HL-60/S4 treated with phorbol 12-myristate 13-acetate at 8.2 ng/mL for 4 days and 3 days (cell line): Measurements from ENCODE around the gene ST6GAL1.
"Not testable (repeated sequence)": the region's sequence is repeated elsewhere in the genome, so short reads cannot be mapped to it uniquely, and the experiment has no call there.

Experiments
- in situ Hi-C: fragments of 300-500 bp; cut with MboI; formaldehyde crosslinking; loops from 2 replicates; pipeline ENCODE4 v1.15.0; 2022; ENCODE audit warnings: low sequenced_read_pairs

Gene ST6GAL1

DNA sequence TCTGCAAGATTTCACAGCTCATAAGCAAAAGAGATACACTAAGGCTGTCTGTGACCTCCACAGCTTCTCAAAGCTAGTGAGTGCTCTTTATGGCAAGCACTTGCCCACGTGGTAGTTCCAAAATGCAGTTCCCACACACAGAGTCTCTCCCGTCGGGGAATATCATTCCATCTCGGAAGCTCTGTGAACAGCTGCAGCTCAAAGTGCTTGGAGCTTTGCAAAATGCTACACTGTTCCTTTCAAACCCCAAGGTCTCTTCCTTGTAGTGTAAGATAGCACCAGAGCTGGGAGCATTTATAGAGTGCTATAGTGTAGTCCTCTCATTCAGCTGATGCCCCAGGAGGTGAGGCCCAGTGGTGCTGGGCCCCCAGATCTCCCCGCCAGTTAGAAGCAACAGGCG lies 36.1 kb downstream of the ST6GAL1 start:
- in situ Hi-C loops = no loop called here

- in situ Hi-C loops = not testable (repeated sequence)
These were observed 36.9 kb downstream of the ST6GAL1 start for GRCh38 chr3:186967236-186967635.

DNA sequence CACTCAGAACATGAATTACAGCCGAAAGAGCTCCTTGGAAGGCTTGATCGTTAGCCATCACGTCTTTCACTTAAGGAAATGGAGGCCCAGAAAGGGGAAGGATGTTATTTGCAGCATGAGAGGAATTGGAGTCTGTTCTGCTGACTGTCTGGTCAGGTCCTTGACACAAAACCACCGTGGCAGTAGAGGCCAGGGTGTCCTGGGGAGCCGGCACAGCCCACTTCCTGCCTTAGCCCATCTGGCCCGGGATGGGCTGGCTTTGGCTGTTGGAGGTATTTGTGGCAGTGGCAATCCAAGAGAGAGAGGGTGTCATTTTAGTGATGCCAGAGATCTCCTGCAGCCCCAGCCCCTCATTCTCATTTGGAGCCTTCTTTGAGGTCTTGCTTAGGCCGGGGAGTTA lies 37.4 kb downstream of the ST6GAL1 start:
- in situ Hi-C loops = no loop called here

DNA sequence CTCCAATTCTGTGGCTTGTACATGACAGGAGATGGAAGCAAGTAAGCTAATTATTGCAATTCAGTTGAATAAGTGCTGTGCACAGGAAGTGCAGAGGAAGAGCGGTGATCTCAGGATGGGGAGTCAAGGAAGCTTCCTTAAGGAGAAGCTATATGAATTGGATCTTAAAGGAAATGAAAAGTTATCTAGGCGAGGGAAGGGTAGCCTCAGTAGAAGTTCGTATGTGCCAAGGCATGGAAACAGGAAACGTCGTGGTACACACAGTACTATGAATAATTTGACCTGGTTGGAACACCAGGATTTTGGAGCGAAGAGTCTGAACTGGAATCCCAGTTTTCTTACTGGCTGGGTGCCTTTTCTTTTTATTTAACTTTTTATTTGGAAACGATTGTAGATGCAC lies 39.3 kb downstream of the ST6GAL1 start:
- in situ Hi-C loops = no loop called here

DNA sequence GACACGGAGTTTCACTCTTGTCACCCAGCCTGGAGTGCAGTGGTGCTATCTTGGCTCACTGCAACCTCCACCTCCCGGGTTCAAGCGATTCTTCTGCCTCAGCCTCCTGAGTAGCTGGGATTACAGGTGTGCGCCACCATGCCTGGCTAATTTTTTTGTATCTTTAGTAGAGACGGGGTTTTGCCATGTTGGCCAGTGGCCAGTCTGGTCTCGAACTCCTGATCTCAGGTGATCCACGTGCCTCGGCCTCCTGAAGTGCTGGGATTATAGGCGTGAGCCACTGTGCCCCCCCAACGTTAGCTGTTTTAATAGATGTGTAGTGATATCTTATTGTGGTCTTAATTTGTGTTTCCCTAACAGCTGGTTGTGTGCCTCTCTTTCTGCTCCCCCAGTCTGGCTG lies 40.8 kb downstream of the ST6GAL1 start:
- in situ Hi-C loops = not testable (repeated sequence)

GRCh38 chr3:186971578-186971977 lies 41.3 kb downstream of the ST6GAL1 start:
- in situ Hi-C loops = no loop called here

DNA sequence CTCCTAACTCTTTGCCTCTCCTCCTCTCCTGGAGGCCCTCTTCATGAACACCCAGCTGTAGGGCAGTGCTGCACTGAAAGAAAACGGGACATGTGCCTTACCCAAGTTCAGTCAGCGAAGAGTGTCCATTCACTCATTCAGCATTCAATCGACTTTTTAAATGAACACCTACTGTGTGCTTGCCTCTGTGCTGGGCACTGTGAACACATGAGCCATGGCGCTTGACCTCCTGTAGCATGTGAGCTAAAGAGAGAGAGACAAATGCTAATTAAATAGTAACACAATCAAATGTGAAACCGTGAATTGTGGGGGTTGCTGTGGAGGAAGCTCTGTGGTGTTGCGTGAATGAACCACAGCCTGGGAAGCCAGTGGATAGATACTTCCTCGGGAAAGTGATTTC lies 43.4 kb downstream of the ST6GAL1 start:
- in situ Hi-C loops = no loop called here

DNA sequence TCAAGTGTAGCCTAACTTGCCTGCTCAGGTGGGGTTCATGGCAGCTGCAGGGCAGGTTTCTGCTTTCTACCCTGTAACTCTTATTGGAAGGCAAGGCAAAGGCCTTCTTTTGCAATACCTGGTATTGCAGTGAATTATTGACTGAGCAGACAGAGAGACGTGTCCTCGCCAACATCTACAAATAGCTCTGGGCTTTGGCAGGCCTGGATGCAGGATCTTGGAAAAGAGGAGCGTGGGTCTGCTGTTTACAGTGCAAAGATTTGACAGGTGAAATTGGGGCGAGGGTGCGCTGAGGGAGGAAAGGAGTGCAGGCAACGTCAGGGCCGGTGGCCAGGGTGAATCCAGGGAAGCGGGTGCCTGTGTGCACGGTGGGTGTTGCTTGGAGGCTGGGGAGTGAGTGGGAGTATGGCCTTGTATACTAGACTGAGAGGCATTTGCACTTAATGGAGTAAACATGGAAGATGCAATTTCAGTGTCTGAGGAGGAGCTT lies 44.5 kb downstream of the ST6GAL1 start:
- in situ Hi-C loops = no loop called here

DNA sequence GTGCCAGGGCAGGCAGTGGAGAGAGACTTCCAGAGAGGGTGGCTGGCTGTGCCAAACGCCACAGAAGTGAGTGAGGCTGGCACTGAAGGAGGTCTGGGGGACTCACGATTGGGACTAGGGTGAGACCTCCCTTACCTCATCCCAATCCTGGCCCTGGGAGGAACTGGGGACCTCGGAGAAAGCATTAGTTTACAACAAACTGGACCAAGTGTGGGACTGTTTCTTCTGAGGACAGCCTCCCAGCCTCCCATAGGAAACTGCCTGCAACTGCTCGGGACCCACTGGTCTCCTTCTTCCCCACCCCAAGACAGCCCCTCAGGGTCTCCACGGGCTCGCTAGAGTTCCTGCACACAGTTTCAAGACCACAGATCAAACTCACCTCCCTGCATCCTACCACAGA lies 45.4 kb downstream of the ST6GAL1 start:
- in situ Hi-C loops = no loop called here

DNA sequence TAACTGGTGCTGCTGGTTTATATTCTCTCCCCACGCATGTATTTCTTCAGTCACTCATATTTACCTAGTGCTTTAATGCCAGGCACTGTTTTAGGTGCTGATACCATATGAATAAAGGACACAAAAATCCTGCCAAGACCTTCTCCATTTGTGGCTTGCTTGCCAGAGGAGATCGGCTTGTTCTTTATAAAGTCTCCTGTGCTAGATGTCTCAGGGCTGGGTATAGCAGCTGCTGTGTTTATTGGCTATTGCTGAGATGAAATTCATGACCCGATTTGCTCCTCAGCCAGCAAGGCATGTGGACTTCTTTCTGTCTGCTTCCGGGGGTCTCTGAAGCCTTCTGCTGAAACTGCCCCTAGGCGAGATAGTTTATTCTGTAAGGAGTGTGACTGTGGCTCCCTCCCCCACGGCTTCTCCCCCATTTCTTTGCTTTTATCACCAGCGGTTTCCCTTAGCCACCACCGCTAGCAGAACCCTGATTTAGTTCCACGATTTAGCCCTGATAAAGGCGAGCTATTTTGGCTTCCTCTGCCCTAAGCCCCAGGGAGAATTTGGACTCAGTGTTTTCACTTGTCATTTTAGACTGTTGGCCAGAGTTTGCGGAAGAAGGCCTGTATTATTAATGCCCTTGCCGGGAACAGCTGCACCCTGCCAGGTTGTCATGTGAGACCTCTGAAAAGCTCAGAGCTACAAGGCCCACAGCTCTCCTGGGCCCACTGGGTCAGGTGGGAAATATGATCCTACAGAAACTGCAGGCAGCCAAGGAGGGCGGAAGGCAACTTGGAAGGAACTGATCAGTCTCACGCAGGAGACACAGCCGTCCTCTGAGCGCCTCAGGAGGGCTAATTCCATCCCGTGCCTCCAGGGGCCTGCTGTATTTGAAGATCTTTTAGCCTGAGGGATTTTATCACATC lies 46.8 kb downstream of the ST6GAL1 start:
- in situ Hi-C loops = no loop called here

GRCh38 chr3:186978712-186979111 lies 48.4 kb downstream of the ST6GAL1 start:
- in situ Hi-C loops = no loop called here

GRCh38 chr3:186979852-186980251 lies 49.5 kb downstream of the ST6GAL1 start:
- in situ Hi-C loops = no loop called here

- in situ Hi-C loops = no loop called here
These were observed 50.7 kb downstream of the ST6GAL1 start for GRCh38 chr3:186980989-186981388.

- in situ Hi-C loops = no loop called here
These were observed 53.3 kb downstream of the ST6GAL1 start for GRCh38 chr3:186983659-186984058.

- in situ Hi-C loops = no loop called here
These were observed 53.7 kb downstream of the ST6GAL1 start for GRCh38 chr3:186984064-186984463.

DNA sequence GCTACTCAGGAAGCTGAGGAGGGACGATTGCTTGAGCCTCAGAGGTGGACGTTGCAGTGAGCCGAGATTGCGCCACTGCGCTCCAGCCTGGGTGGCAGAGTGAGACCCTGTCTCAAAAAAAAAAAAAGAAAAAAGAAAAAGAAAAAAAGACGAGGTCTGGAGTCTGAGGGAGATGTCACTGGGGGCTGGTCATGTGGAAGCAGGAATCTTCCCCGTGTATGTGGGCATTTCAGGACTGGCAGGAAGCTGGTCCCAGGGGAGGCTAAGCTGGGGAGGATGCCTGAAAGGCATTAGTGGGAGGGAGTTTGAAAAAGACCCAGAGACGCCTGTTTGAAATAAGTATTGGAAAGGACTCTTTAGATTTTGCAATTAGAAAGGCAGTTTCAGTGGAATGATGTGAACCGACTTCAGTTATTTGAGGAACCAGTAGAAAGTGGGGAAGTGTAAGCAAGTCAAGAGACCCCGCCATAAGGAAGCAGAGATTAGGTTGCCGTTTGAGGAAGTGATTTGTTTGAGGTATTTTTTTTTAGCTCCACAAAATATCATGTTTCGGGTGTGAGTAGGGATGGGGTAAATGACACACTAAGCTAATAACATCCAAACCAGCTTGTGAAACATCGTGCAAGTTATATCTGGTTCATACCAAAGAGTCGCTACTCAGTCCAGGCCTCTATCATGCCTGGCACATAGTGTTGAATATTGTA lies 55.5 kb downstream of the ST6GAL1 start:
- in situ Hi-C loops = no loop called here

DNA sequence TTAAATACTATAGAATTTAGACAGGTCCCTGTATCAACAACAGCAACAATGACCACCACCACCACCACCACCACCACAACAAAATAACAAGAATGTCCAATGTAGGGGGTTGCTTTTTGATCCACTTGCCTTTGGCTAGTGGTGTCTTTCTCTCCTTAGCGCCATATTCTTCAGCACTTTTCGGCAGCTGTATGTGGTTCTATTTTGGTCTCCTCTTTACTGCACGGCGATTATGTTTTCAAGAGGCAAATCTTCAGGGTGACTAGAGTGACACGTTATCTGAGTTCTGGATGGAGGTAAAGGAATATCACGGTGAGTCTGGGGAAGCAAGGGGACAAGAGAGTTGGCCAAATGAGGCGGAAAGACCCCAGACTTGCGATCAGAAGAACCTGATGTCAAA lies 56.1 kb downstream of the ST6GAL1 start:
- in situ Hi-C loops = no loop called here

- in situ Hi-C loops = no loop called here
These were observed 56.5 kb downstream of the ST6GAL1 start for GRCh38 chr3:186986816-186987215.

DNA sequence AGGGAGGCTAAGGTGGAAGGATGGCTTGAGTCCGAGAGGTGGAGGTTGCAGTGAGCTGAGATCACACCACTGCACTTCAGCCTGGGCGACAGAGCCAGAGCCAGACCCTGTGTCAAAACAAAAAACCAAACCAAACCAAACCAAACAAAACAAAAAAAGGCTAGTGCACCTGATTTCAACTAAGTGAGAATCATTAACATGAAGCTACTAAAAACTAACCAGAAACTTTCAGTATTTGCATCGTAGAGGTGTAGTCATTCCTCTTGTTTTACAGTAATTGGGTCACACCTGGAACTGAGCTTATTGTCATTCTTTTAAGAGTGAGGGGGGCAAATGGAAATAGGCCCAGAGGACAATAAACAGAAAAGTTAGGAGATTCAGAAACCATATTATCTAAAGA lies 58.5 kb downstream of the ST6GAL1 start:
- in situ Hi-C loops = no loop called here

- in situ Hi-C loops = no loop called here
These were observed 59.1 kb downstream of the ST6GAL1 start for GRCh38 chr3:186989429-186989828.

- in situ Hi-C loops = no loop called here
These were observed 60.0 kb downstream of the ST6GAL1 start for GRCh38 chr3:186990277-186990676.

DNA sequence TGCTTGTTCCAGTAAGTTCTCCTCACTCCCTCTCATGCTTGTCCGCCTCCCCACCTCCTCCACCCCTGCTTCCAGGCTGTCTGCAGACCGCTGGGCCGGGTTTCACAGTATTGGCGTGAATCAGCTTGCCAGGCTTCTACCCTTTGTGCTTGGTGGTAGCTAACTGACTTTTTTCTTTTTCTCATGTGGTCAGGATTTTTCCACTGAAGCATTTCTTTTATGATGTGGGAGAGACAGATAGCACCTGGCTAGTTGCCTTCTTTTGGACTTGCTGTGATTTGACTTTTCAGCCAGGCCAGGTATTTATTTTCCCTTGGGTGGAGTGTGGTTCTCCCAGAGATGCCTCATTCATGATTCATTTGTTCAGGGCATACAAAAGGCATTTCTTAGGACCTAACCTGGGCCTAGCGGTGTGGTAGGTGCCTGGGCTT lies 60.6 kb downstream of the ST6GAL1 start:
- in situ Hi-C loops = no loop called here
